ENCODE measurements around the gene PTPN13. TPM values are rescaled to one million over a fixed set of nuclear protein-coding genes. Genes with fewer than 3 reads are reported as not detected.
"Not testable (repeated sequence)": the region's sequence is repeated elsewhere in the genome, so short reads cannot be mapped to it uniquely, and the experiment has no call there.

The PTPN13 gene
- total RNA-seq, 4 donors from 2014 or later, result 86.4 to 113 (median 92.6) TPM

DNA sequence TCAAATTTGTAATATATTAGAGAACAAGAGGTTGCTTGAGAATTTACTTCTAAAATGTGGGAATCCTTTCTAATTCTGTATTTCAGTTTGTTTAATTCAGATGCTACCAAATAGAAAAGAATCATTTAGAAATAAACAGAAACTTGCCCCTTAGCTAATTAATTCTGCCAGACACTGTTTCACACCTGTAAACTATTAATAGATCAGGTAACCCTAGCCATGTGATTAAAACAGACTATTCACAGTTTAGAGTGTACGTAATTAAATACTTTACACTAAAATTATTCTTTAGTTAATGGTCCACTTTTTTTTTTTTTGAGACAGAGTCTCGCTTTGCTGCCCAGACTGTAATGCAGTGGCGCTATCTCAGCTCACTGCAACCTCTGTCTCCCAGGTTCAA, 124.0 kb downstream of the PTPN13 start:
- TF ChIP-seq, protein P1, sequence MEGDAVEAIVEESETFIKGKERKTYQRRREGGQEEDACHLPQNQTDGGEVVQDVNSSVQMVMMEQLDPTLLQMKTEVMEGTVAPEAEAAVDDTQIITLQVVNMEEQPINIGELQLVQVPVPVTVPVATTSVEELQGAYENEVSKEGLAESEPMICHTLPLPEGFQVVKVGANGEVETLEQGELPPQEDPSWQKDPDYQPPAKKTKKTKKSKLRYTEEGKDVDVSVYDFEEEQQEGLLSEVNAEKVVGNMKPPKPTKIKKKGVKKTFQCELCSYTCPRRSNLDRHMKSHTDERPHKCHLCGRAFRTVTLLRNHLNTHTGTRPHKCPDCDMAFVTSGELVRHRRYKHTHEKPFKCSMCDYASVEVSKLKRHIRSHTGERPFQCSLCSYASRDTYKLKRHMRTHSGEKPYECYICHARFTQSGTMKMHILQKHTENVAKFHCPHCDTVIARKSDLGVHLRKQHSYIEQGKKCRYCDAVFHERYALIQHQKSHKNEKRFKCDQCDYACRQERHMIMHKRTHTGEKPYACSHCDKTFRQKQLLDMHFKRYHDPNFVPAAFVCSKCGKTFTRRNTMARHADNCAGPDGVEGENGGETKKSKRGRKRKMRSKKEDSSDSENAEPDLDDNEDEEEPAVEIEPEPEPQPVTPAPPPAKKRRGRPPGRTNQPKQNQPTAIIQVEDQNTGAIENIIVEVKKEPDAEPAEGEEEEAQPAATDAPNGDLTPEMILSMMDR (IDR thresholded peaks at IDR 0.05), result no peak
- no peak for TF ChIP-seq EP300 (IDR thresholded peaks at IDR 0.05)
- no peak for TF ChIP-seq POLR2A (IDR thresholded peaks at IDR 0.05)
- H3K36me3 ChIP-seq, result peaks cover 0 to 35% (median 0%) of the 10 kb centered on the region in 3 donors
- peak overlapping the region in 2 of 4 donors; percentile 78 to 88 for H3K27ac ChIP-seq
- no peak overlapping the region for H3K4me3 ChIP-seq
- no peaks in the 10 kb centered on the region for H3K9me3 ChIP-seq
- no peak for DNase-seq (ENCODE audit: low spot score in 2 of 2)
- H3K4me1 ChIP-seq, result peaks cover 0 to 5% (median 2%) of the 10 kb centered on the region in 4 donors
- WGBS, 2 donors, result 96 to 97% methylated on average over 3 of the region's 3 CpGs
- no peaks in the 10 kb centered on the region for H3K27me3 ChIP-seq

DNA sequence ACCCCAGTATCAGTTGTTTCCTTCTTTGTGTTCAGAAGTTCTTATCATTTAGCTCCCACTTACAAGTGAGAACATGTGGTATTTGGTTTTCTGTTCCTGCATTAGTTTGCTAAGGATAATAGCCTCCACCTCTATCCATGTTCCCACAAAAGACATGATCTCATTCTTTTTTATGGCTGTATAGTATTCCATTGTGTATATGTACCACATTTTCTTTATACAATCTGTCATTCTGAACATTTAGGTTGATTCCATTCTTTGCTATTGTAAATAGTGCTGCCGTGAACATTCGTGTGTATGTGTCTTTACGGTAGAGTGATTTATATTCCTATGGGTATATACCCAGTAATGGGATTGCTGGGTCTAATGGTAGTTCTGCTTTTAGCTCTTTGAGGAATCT, 125.0 kb downstream of the PTPN13 start:
- H3K27ac ChIP-seq, result peak overlapping the region in 2 of 4 donors; percentile 78 to 88
- not testable (repeated sequence) for H3K4me3 ChIP-seq; H3K27me3 ChIP-seq; H3K9me3 ChIP-seq; H3K4me1 ChIP-seq; DNase-seq (ENCODE audit: low spot score in 2 of 2)
- 86 to 99% methylated on average over 3 of the region's 3 CpGs for WGBS, 2 donors
- peaks cover 0 to 43% (median 0%) of the 10 kb centered on the region in 3 donors for H3K36me3 ChIP-seq

GRCh38 chr4:86720508-86721068, 126.5 kb downstream of the PTPN13 start:
- Histone ChIP-seq H3K36me3 (peaks cover 0 to 49% (median 0%) of the 10 kb centered on the region in 3 donors), H3K4me3 (no peak overlapping the region), H3K9me3 (no peaks in the 10 kb centered on the region), H3K27ac (peak overlapping the region; percentile 43 to 88 (median 68)), H3K27me3 (no peaks in the 10 kb centered on the region), H3K4me1 (peaks cover 0 to 5% (median 1%) of the 10 kb centered on the region in 4 donors)
- no peak for DNase-seq (ENCODE audit: low spot score in 2 of 2)
- WGBS, 2 donors, result 29 to 32% methylated on average over 3 of the region's 3 CpGs
- TF ChIP-seq, protein P1 (IDR thresholded peaks at IDR 0.05), result no peak
- TF ChIP-seq EP300 (IDR thresholded peaks at IDR 0.05) (peak; percentile 66 to 68), POLR2A (IDR thresholded peaks at IDR 0.05) (no peak)

DNA sequence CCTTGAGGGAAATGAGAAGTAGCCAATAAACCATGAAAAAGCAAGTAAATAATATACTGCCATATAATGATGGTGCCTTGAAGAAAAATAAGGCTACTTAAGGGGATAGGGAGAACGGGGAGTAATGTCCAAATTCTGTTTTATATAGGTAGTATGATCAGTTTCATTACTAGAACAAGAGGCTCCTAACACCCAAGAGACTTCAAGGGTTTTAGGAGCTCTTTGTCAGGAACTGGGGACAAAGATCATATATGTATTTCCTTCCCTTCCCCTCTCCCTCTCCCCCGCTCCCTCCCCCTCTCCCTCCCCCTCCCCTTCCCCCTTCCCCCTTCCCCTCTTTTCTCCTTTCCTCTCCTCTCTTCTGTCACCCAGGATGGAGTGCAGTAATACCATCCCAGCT, 127.3 kb downstream of the PTPN13 start:
- peaks cover 0 to 2% (median 0%) of the 10 kb centered on the region in 4 donors for H3K9me3 ChIP-seq
- peaks cover 0 to 50% (median 0%) of the 10 kb centered on the region in 3 donors for H3K36me3 ChIP-seq
- DNase-seq (ENCODE audit: low spot score in 2 of 2), result no peak
- H3K27me3 ChIP-seq, result no peaks in the 10 kb centered on the region
- TF ChIP-seq POLR2A (IDR thresholded peaks at IDR 0.05), result no peak
- TF ChIP-seq, protein P1 (IDR thresholded peaks at IDR 0.05), result no peak
- TF ChIP-seq EP300 (IDR thresholded peaks at IDR 0.05), result no peak
- H3K4me1 ChIP-seq, result peaks cover 0 to 5% (median 1%) of the 10 kb centered on the region in 4 donors
- 76 to 87% methylated on average over 2 of the region's 2 CpGs for WGBS, 2 donors
- H3K4me3 ChIP-seq, result no peak overlapping the region
- peak overlapping the region; percentile 43 to 88 (median 68) for H3K27ac ChIP-seq

DNA sequence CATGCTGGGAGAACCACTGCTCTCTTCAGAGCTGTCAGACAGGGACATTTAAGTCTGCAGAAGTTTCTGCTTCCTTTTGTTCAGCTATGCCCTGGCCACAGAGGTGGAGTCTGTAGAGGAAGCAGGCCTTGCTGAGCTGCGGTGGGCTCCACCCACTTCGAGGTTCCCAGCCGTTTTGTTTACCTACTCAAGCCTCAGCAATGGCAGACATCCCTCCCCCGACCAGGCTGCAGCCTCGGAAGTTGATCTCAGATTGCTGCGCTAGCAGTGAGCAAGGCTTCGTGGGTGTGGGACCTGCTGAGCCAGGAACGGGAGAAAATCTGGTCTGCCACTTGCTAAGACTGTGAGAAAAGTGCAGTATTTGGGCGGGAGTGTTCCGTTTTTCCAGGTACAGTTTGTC, 136.2 kb downstream of the PTPN13 start:
- TF ChIP-seq EP300 (IDR thresholded peaks at IDR 0.05) (no peak), POLR2A (IDR thresholded peaks at IDR 0.05) (no peak)
- TF ChIP-seq, protein P1 (IDR thresholded peaks at IDR 0.05), result no peak
- no peaks in the 10 kb centered on the region for H3K27me3 ChIP-seq
- peaks cover 0 to 10% (median 0%) of the 10 kb centered on the region in 4 donors for H3K9me3 ChIP-seq
- H3K27ac ChIP-seq, result no peak overlapping the region
- H3K4me3 ChIP-seq, result no peak overlapping the region
- H3K36me3 ChIP-seq, result peaks cover 0 to 36% (median 0%) of the 10 kb centered on the region in 3 donors
- peaks cover 0 to 11% (median 0%) of the 10 kb centered on the region in 4 donors for H3K4me1 ChIP-seq
- DNase-seq (ENCODE audit: low spot score in 2 of 2), result no peak
- 76 to 78% methylated on average over 8 to 9 of the region's 10 CpGs for WGBS, 2 donors
